ENCODE measurements around the gene PON3.

Gene PON3

GRCh38 chr7:95412075-95412474, 15.9 kb upstream of the PON3 start:
- no peak for DNase-seq (ENCODE audit: low read depth)
- TF ChIP-seq CTCF (IDR thresholded peaks at IDR 0.05; ENCODE audit: control insufficient read depth, extremely low read depth, insufficient read depth): no peak
- no peak overlapping the region for H3K4me3 ChIP-seq (ENCODE audit: low read depth, low read length)

GRCh38 chr7:95411666-95412065, 15.5 kb upstream of the PON3 start:
- no peak for TF ChIP-seq CTCF (IDR thresholded peaks at IDR 0.05; ENCODE audit: control insufficient read depth, extremely low read depth, insufficient read depth)
- H3K4me3 ChIP-seq (ENCODE audit: low read depth, low read length): no peak overlapping the region
- DNase-seq (ENCODE audit: low read depth): no peak

GRCh38 chr7:95411036-95411435, 14.9 kb upstream of the PON3 start:
- TF ChIP-seq CTCF (IDR thresholded peaks at IDR 0.05; ENCODE audit: control insufficient read depth, extremely low read depth, insufficient read depth): no peak
- DNase-seq (ENCODE audit: low read depth): no peak
- no peak overlapping the region for H3K4me3 ChIP-seq (ENCODE audit: low read depth, low read length)

GRCh38 chr7:95407751-95408150, 11.6 kb upstream of the PON3 start:
- no peak for DNase-seq (ENCODE audit: low read depth)
- no peak for TF ChIP-seq CTCF (IDR thresholded peaks at IDR 0.05; ENCODE audit: control insufficient read depth, extremely low read depth, insufficient read depth)
- no peak overlapping the region for H3K4me3 ChIP-seq (ENCODE audit: low read depth, low read length)

- DNase-seq (ENCODE audit: low read depth): no peak
- no peak overlapping the region for H3K4me3 ChIP-seq (ENCODE audit: low read depth, low read length)
- no peak for TF ChIP-seq CTCF (IDR thresholded peaks at IDR 0.05; ENCODE audit: control insufficient read depth, extremely low read depth, insufficient read depth)
Measured at GRCh38 chr7:95405800-95406199, 9.6 kb upstream of the PON3 start.

- TF ChIP-seq CTCF (IDR thresholded peaks at IDR 0.05; ENCODE audit: control insufficient read depth, extremely low read depth, insufficient read depth): no peak
- DNase-seq (ENCODE audit: low read depth): no peak
- no peak overlapping the region for H3K4me3 ChIP-seq (ENCODE audit: low read depth, low read length)
Measured at GRCh38 chr7:95405208-95405607, 9.0 kb upstream of the PON3 start.

GRCh38 chr7:95404316-95404865, 8.2 kb upstream of the PON3 start:
- no peak for DNase-seq (ENCODE audit: low read depth)
- no peak overlapping the region for H3K4me3 ChIP-seq (ENCODE audit: low read depth, low read length)
- no peak for TF ChIP-seq CTCF (IDR thresholded peaks at IDR 0.05; ENCODE audit: control insufficient read depth, extremely low read depth, insufficient read depth)

All from LNCaP clone FGC (cell line).